Karpas-422 (cell line): Measurements from ENCODE around the gene ZYG11A. TPM values are rescaled to one million over a fixed set of nuclear protein-coding genes. Genes with fewer than 3 reads are reported as not detected.
"Not testable (repeated sequence)": the region's sequence is repeated elsewhere in the genome, so short reads cannot be mapped to it uniquely, and the experiment has no call there.

ENCODE experiments used
- DNase-seq: peaks from one replicate; pipeline ENCODE4 v3.0.0-alpha.2; 2015
- H2AFZ ChIP-seq: fragments of 200-600 bp; sonication (generic); 2 replicates; pipeline ENCODE4 v1.6.1; 2014; ENCODE audit warnings: antibody characterized with exemption, low read length, mixed read lengths
- H3K27ac ChIP-seq: fragments of 200-600 bp; sonication (generic); 2 replicates; pipeline ENCODE4 v1.5.1; 2014; ENCODE audit warnings: mild to moderate bottlenecking, low read length, moderate library complexity
- H3K27me3 ChIP-seq: fragments of 200-600 bp; sonication (generic); 2 replicates; pipeline ENCODE4 v1.6.1; 2014; ENCODE audit warnings: low read length, mixed read lengths
- H3K36me3 ChIP-seq: fragments of 200-600 bp; sonication (generic); 2 replicates; pipeline ENCODE4 v1.6.1; 2014; ENCODE audit warnings: low read length, mixed read lengths; ENCODE audit not compliant: insufficient read depth
- H3K4me1 ChIP-seq: fragments of 200-600 bp; sonication (generic); 2 replicates; pipeline ENCODE4 v1.6.1; 2014; ENCODE audit warnings: mild to moderate bottlenecking, low read length, mixed read lengths
- H3K4me2 ChIP-seq: fragments of 200-600 bp; sonication (generic); 2 replicates; pipeline ENCODE4 v1.6.1; 2014; ENCODE audit warnings: low read length, low read depth, mild to moderate bottlenecking; ENCODE audit not compliant: poor library complexity, severe bottlenecking
- H3K4me3 ChIP-seq: fragments of 200-600 bp; sonication (generic); 2 replicates; pipeline ENCODE4 v1.5.1; 2014; ENCODE audit warnings: mild to moderate bottlenecking, antibody characterized with exemption, low read length, mixed read lengths
- H3K79me2 ChIP-seq: fragments of 200-600 bp; sonication (generic); 2 replicates; pipeline ENCODE4 v1.6.1; 2014; ENCODE audit warnings: mild to moderate bottlenecking, low read length, mixed read lengths
- H3K9ac ChIP-seq: fragments of 200-600 bp; sonication (generic); 2 replicates; pipeline ENCODE4 v1.6.0; 2014; ENCODE audit warnings: low read length
- H3K9me2 ChIP-seq: fragments of 200-600 bp; sonication (generic), shearing (Covaris generic); replicated peaks from 2 replicates; pipeline ENCODE4 v1.6.0; 2014; ENCODE audit warnings: mild to moderate bottlenecking, low read length, moderate library complexity; ENCODE audit not compliant: insufficient read depth
- H3K9me3 ChIP-seq: fragments of 300-700, 200-600 bp; sonication (generic); 2 replicates; pipeline ENCODE4 v1.6.1; 2014; ENCODE audit warnings: low read length, mixed read lengths
- H4K20me1 ChIP-seq: fragments of 200-600 bp; sonication (generic); 2 replicates; pipeline ENCODE4 v1.6.1; 2014; ENCODE audit warnings: mild to moderate bottlenecking, antibody characterized with exemption, low read length, low read depth; ENCODE audit not compliant: insufficient read depth
- total RNA-seq: library from RNA; depleted of rRNA; stranded (reverse); fragments of >200 nt; shearing (Covaris generic); gene quantifications from 2 replicates; pipeline ENCODE4 v1.2.3, GENCODE V29; 2014; ENCODE audit warnings: low replicate concordance; rRNA removed

The ZYG11A gene
- not detected in 2 replicates for total RNA-seq

GRCh38 chr1:52842643-52843310 is at the start of gene ZYG11A:
Gene ZYG11A, plus strand, starts transcription at chr1:52842760. Its CDS starts 124 bp downstream, at chr1:52842884.
- Histone ChIP-seq H3K9ac (no peak within 1 kb of the TSS), H3K36me3 (no peaks in the 10 kb centered on the region), H3K27ac (no peak within 1 kb of the TSS), H4K20me1 (no peaks in the 10 kb centered on the region), H3K9me3 (no peaks in the 10 kb centered on the region), H3K4me3 (no peak within 1 kb of the TSS), H3K9me2 (no peaks in the 10 kb centered on the region), H3K79me2 (no peaks in the 10 kb centered on the region), H3K4me1 (no peaks in the 10 kb centered on the region), H3K4me2 (no peak within 1 kb of the TSS), H3K27me3 (no peaks in the 10 kb centered on the region), H2AFZ (no peak within 1 kb of the TSS)
- no peak for DNase-seq

DNA sequence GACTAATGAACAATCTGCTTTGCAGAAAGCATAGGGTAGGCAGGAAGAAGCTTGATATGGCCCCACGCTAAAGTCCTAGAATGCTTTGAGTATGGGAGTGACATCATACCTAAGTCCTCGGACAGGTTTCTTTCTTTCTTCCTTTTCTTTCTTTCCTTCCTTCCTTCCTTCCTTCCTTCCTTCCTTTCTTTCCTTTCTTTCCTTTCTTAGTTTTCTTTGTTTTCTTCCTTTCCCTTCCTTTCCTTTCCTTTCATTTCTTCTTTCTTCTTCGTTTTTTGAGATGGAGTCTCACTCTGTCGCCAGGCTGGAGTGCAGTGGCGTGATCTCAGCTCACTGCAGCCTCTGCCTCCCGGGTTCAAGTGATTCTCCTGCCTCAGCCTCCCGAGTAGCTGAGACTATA is 48.8 kb upstream of the ZYG11A start:
- H3K4me2 ChIP-seq, H3K27ac ChIP-seq, H3K9me2 ChIP-seq, H3K79me2 ChIP-seq, H3K4me1 ChIP-seq, H3K9ac ChIP-seq, H2AFZ ChIP-seq, H3K4me3 ChIP-seq, H3K9me3 ChIP-seq, H4K20me1 ChIP-seq, H3K36me3 ChIP-seq, H3K27me3 ChIP-seq, DNase-seq: not testable (repeated sequence)

DNA sequence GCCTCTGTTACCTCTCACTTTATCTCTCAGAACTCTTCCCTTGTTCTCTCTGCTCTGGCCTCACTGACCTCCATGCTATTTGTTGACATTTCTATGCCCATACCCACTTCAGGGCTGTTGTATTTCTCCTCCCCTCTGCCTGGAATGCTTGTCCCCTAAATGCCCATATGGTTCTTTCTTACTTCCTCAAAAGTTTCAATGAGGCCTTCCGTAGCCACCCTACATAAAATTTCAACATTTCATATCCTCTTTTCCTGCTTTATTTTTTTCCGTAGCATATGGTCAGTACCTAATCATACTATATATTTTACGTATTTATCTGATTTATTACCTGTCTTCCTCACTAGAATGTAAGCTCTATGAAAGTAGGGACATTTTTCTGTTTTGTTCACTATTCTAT is 47.1 kb upstream of the ZYG11A start:
- no peak for DNase-seq
- no peak overlapping the region for H3K4me2 ChIP-seq
- H2AFZ ChIP-seq: no peak overlapping the region
- no peaks in the 10 kb centered on the region for H4K20me1 ChIP-seq
- H3K4me1 ChIP-seq: no peaks in the 10 kb centered on the region
- H3K4me3 ChIP-seq: no peak overlapping the region
- H3K9me2 ChIP-seq: no peaks in the 10 kb centered on the region
- H3K36me3 ChIP-seq: peaks cover 3% of the 10 kb centered on the region
- no peaks in the 10 kb centered on the region for H3K79me2 ChIP-seq
- no peak overlapping the region for H3K27ac ChIP-seq
- no peaks in the 10 kb centered on the region for H3K9me3 ChIP-seq
- H3K9ac ChIP-seq: no peak overlapping the region
- no peaks in the 10 kb centered on the region for H3K27me3 ChIP-seq

DNA sequence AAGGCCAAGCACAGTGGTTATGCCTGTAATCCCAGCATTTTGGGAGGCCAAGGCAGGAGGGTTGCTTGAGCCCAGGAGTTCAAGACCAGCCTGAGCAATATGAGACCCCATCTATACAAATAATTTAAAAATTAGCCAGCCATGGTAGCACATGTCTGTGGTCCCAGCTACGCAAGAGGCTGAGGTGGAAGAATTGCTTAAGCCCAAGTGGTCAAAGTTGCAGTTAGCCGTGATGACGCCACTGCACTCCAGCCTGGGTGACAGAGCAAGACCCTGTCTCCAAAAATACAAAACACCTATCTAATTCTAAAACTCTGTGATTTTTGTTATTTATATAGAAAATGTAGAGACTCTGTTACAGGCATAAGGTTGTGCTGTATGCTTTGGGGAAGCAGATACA is 44.2 kb upstream of the ZYG11A start:
- Histone ChIP-seq H3K4me3 (no peak overlapping the region), H4K20me1 (no peaks in the 10 kb centered on the region), H3K27ac (no peak overlapping the region), H3K79me2 (no peaks in the 10 kb centered on the region), H3K9me3 (no peaks in the 10 kb centered on the region), H3K9ac (no peak overlapping the region), H3K27me3 (no peaks in the 10 kb centered on the region), H2AFZ (no peak overlapping the region), H3K4me1 (no peaks in the 10 kb centered on the region), H3K4me2 (no peak overlapping the region), H3K9me2 (no peaks in the 10 kb centered on the region), H3K36me3 (peaks cover 3% of the 10 kb centered on the region; the same call in 1 of the 2 replicates)
- no peak for DNase-seq

DNA sequence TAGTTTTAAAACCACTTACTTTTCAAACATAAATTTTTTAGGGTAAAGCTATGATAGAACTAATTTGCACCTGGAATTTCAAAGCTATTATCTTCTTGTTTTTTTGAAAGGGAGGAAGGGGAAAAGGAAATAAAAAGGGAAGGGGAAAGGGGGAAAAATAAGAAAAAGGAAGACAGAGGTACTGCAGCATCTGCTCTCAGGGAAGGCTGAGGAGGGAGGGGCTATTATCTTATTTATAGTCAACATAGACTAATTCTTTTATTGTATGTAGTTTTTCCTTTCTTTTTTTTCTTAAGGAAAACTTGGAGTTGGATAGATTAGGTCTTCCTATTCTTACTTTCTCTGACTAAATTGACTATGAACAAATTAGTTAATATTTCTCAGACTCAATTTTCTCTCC is 41.5 kb upstream of the ZYG11A start:
- Histone ChIP-seq H3K4me1 (no peaks in the 10 kb centered on the region), H3K9me3 (no peaks in the 10 kb centered on the region), H3K27me3 (no peaks in the 10 kb centered on the region), H3K4me3 (no peak overlapping the region), H4K20me1 (no peaks in the 10 kb centered on the region), H3K36me3 (peaks cover 3% of the 10 kb centered on the region; the same call in 1 of the 2 replicates), H3K4me2 (no peak overlapping the region), H2AFZ (no peak overlapping the region), H3K27ac (no peak overlapping the region), H3K79me2 (no peaks in the 10 kb centered on the region), H3K9ac (no peak overlapping the region), H3K9me2 (no peaks in the 10 kb centered on the region)
- DNase-seq: no peak

GRCh38 chr1:52804083-52804482 is 38.5 kb upstream of the ZYG11A start:
- not testable (repeated sequence) for H3K9me3 ChIP-seq, H3K4me3 ChIP-seq, H3K79me2 ChIP-seq, DNase-seq, H4K20me1 ChIP-seq, H3K27ac ChIP-seq, H3K27me3 ChIP-seq, H3K9me2 ChIP-seq, H3K9ac ChIP-seq, H3K36me3 ChIP-seq, H2AFZ ChIP-seq, H3K4me2 ChIP-seq, H3K4me1 ChIP-seq

GRCh38 chr1:52814465-52814864 is 28.1 kb upstream of the ZYG11A start:
- Histone ChIP-seq H3K4me1 (no peaks in the 10 kb centered on the region), H3K27me3 (no peaks in the 10 kb centered on the region)

DNA sequence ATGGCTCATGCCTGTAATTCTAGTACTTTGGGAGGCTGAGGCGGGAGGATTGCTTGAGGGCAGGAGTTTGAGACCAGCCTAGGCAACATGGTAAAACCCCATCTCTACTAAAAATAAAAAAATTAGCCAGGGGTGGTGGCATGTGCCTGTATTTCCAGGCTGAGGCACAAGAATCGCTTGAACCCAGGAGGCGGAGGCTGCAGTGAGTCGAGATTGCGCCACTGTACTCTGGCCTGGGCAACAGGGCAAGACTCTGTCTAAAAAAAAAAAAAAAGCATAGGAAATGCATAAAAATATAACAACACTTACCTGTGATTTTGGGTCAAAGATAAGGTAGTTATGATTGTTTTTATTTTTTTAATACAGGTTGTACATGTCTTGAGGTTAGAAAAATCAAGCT is 21.7 kb upstream of the ZYG11A start:
- not testable (repeated sequence) for H3K4me2 ChIP-seq, H3K27ac ChIP-seq, H2AFZ ChIP-seq, H3K79me2 ChIP-seq, H3K9me3 ChIP-seq, H3K9ac ChIP-seq, DNase-seq, H3K27me3 ChIP-seq, H3K9me2 ChIP-seq, H4K20me1 ChIP-seq, H3K4me3 ChIP-seq, H3K36me3 ChIP-seq, H3K4me1 ChIP-seq

More at GRCh38 chr1:52814465-52814864, 28.1 kb upstream of the ZYG11A start:
- DNase-seq: no peak
- no peak overlapping the region for H3K27ac ChIP-seq
- H3K36me3 ChIP-seq: peaks cover 5% of the 10 kb centered on the region; the same call in 1 of the 2 replicates
- H3K79me2 ChIP-seq: no peaks in the 10 kb centered on the region
- no peak overlapping the region for H3K9ac ChIP-seq
- H3K4me3 ChIP-seq: no peak overlapping the region
- no peaks in the 10 kb centered on the region for H3K9me3 ChIP-seq
- no peak overlapping the region for H2AFZ ChIP-seq
- H3K9me2 ChIP-seq: no peaks in the 10 kb centered on the region
- H4K20me1 ChIP-seq: no peaks in the 10 kb centered on the region
- no peak overlapping the region for H3K4me2 ChIP-seq
